GM03348 (cell line): ENCODE results near the gene HPCAL1.
A peak's percentile ranks its signal among the peaks of the same experiment; 100 is the strongest.
"Not testable (repeated sequence)": the region's sequence is repeated elsewhere in the genome, so short reads cannot be mapped to it uniquely, and the experiment has no call there.

Experiments
- DNase-seq: peaks from one replicate; pipeline ENCODE4 v3.0.0; 2012; ENCODE audit warnings: low spot score

Gene HPCAL1

DNA sequence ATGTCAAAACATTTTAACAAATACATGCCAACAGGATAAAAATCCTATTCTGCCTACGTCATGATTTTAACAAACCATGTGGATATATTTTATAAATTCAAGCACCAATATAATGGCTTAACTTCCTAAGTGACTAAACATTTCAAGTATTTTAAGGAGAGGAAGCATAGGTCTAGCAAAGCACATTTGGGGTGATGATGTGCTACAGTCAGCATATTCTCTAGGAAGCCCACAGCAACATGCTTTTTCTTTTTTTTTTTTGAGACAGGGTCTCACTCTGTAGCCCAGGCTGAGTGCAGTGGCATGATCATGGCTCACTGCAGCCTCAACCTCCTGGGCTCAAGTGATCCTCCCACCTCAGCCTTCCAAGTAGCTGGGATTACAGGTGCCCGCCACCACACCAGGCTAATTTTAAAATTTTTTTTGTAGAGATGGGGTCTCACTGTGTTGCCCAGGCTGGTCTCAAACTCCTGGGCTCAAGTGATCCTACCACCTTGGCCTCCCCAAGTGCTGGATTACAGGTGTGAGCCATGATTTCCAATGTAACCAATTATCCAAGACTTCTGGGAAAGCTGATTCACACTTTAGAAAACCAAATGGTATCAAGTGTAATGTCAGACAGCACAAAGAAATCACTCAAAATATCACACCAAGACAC, 139.9 kb downstream of the HPCAL1 start:
- DNase-seq = not testable (repeated sequence)

DNA sequence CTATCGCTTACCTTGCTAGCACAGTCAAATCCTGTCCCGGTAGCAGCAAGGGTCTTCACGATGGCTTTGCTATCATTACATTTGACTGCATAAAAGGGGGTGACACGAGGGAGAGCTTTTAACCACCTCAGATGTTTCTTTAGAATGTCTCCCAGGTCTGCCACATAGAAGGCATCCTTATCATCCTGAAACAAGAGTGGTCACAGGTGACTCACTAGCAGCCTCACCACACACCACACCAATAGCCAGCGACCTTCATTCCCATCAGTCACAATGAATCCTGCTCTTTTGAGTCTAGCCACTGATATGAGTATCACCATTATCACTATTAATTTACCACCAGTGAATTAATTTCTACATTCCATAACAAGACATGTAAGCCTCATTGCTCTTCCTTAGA, 141.8 kb downstream of the HPCAL1 start:
- no peak for DNase-seq

DNA sequence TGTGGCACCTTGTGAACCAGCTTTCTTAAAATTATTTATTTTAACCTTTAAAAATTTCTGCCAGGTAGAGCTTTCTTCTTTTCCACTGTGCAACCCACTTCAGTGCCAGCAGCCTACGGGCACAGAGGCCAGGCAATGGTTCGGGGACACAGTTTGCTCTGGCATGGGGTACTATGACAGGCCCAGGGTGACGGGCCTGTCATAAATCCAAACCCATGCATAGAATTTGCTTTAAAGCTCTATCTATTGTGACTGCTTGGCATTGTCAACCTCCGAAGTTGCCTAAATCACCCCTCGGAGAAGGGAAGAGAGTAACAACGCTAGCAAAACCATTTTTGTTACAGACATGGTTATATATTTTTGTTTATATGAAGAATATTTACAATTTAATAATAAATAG, 143.9 kb downstream of the HPCAL1 start:
- DNase-seq = no peak

DNA sequence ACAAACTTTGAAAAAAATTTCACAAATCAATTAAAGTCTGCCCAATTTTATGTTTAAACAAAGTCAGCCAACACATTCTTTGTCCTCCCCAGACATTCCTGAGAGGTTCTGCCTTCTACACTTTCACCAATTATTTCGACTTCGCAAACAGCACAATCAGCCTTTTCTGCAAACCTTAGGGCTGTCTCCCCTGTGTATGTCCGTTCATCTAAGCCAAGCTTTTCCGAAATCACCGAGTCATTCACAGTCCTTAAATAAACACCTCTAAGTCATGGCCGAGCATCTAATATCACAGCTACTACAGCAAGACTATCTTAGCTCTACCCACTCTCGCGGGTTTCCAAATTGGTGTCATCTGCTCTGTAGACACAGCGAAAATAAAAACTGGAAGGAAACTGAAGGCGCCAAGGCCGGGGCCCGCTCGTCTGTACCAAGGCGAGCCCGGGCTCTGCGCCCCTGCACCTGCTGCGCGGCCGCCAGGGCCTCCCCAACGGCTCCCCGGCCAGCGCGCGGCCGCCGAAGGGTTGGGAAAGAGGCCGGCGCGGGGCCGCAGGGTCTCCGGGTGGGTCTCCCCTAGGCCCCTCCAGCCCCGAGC, 144.7 kb downstream of the HPCAL1 start:
- DNase-seq = no peak

DNA sequence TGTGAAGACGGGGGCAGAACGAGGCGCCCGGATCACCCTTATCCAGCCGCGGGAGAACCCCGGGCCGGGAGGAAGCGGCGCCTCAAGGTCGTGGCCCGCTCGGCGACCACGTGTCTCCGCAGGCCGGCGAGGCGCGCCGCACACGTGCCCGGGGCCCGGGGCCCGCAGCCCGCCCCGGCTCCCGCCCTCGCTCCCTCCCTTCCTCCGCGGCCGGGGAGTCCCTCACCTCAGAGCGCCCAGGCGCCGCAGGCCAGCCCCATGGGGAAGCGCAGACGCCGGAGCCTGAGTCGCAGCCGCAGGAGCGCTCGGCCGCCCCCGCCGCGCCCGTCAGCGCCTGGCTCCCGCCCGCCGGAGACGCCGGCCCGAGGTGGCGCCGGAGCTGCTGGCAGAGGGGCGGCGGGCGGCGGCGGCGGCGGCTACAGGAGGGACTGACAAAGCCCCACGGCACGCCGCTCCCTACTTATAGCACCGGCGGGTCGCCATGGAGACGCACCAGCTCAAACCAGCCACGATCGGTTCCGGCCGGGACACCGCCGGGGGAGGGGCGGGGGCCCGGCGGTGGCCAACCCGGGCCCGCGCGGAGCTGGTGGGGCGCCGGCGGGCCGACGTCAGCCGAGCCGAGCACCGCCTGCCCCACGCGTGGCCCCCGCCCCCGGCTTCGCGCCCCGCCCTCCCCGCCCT, 145.3 kb downstream of the HPCAL1 start, which contains the start of gene ODC1:
ODC1 (minus strand) TSS at position 433 of the 681 bp plus-strand sequence. CDS start 3,295 bp downstream, outside the sequence.
- peak; percentile 99 for DNase-seq

DNA sequence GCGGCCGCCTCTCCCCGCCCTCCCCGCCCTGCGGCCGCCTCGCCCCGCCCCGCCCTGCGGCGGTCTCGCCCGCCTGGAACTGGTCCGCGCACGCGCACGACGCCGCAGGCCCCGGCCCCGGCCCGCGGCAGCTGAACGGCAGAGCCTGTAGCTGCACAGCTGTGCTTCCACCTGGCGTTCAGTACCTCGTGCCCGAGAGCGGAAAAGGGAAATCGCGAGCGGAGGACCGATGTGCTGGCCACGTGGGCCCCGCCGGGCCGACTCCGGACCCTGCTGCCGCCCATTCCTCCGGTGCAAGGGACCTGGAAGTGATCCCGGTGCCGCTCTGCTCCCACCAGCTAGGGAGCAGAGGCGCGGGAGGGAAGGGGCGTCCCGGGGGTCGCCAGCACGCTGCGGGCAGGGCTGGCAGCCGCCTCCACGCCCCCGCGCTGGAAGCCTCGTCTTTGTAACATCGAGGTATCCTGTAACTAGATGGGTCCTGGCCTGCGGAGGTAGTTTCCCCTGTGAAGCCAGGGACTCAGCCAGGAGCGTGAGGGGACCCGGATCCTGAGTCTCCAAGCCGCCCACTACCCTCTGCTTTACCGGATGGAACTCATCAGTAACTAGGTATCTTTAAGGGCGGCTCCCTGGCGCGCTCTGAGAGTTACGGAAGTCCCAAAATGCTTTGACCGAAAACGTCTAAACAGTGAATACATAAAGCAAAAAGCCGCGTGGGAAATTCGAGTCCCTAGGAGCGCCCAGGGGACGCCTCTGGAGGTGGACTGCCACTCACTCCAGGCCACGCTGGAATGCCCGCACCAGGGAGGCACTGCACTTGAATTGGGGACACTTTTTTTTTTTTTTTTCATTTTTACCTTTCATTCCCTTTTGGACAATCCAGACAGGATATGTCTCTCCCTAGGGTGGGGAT, 146.1 kb downstream of the HPCAL1 start:
- peak; percentile 40 for DNase-seq

DNA sequence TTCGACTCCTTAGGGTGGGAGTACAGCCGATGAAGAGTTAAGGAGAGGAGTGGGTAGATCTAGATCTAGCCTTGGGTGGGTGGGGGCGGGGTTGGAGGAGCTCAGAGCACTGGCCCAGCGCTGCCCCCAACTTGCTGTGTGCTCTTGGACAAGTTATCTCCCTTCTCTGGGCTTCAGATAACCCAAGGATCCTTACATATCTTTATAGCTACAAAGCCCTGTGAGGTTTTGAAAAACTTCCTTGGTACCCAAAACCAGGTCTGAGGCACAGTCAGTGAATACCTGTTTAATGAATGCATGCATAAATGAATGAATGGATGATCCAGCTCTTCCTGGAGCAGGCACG, 146.8 kb downstream of the HPCAL1 start:
- no peak for DNase-seq

DNA sequence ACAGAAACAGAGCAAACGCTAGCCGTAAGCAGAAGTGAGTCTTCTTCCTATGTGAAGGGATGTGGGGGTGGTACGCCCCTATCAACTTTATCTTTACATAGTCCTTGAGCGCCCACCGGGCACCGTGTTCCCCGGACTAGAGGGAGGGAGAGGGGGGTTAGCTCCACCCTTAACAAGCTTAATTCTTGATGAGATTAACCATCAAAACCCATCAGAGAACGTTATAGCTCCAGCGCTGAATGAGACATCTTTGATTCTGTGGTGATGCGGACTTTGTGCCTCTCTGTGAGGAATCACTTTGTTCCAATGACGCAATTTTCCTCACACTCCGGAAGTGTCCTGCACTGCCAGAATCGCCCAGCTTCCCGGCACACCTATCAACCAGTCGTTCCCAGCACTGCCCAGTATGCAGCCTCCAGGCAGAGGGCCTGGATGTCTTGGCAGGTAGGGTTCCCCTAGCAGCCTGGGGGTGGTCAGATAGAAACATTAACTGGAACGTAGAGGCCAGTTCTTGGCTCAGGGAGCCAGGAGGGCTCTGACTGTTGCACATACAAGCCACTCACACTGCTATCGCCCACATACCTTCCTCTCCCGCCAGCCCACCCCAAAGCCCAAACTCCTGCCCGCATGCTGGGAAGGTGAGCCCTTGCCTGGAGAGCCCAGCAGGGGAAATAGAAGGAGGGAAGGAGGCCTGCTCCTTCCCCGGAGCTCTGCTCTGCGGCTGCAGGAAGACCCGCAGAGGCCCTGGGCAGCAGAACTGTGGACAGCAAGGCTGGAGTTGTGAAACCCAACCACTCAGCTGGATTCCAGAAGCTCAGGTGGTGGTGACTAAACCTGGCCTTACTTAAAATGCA, 147.4 kb downstream of the HPCAL1 start:
- DNase-seq = no peak

DNA sequence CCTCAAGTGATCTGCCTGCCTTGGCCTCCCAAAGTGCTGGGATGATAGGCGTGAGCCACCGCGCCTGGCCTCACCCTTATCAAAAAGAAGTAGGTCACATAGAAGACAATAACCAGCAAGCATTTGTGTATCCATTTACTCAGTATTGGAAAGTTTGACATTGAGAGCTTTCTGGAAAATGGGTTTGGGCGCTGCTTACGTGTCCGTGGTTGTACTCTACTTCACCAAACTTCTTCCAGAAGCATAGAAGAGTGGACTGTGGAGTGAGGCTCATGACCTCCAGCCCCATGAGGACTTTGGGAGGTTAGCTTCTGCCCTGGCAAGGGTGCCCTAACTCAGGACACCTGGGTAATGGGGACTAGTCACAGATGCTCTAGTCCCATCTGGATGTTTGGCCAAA, 149.1 kb downstream of the HPCAL1 start:
- no peak for DNase-seq

DNA sequence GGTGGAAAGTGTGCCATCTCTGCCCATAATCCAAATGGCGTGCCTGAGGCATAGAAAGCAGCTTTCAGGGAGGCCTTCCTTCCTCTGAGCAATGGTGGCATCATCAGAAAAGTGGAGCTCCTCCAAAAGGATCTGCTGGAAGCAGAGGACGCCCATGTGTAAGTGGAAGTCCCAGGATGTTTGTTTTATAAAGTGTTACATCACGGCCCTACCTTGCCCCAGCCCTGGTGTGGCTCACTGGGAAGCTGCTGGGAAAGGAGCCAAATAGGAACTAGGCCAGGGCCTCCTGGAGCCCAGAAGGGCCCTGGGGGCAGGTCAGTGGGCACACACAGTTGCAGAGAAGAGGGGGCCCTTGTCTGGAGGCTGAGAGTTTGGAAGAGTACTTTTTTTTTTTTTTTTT, 149.6 kb downstream of the HPCAL1 start:
- DNase-seq = peak; percentile 78

DNA sequence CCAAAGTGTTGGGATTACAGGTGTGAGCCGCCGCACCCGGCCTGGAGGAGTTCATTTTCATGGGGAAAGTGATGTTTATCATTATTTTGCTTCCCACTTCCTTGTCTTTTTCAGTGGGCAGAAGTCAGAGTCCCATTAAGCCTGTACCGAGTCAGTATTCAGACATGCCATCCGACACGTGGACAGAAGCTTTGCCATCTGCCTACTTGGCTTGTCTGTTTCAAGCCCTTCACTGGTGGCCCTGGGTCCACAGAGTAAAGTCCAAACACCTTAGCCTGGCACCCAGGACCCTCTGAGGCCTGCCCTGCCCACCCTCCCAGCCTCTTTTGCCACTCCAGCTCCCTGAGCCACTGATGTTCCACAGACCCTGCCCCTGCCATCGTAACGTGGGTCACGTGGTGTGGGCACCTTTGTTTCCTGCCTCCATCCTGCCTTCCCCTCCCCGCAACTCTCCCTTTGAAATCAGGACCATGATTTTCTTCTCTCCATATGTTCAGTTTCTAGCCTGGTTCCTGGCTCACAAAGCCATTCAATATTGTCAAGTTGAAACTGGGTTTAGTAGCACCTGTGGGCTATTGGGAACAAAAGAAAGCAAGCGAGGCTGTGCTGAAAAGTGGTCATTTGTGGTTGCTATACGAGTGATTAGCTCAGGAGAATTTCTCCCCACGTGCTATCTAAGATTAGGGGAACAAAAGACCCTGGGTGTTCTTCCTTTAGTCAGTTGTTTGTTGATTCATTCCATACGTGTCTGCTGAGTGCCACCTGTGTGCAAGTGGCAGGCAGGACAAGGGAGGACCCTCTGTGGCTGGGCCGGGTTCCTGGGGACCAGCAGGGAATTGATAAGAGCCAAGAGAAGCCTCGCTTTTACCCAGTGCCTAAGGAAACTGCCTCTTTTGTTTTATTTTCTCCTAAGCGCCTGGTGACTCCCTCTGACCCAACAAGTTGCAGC, 150.5 kb downstream of the HPCAL1 start:
- DNase-seq = no peak

DNA sequence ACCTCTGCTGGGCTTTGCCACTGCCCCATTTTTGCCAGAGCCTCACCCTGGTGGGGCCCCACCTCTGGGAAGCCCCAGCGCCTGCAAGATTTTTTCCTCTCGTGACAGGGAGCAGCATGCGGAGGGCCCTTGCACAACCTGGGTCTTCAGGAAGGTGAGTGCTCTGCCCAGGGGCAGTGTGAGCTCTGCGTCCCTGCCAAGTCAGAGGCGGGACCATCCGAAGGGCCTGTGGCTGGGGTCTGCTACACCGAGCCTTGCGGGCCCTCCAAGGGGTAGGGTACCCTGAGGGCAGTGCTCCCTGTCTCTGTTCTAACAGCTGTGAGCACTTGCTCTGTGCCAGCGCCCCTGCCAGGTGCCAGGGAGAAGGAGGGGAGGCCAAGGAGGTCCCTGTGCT, 151.2 kb downstream of the HPCAL1 start:
- DNase-seq = no peak

DNA sequence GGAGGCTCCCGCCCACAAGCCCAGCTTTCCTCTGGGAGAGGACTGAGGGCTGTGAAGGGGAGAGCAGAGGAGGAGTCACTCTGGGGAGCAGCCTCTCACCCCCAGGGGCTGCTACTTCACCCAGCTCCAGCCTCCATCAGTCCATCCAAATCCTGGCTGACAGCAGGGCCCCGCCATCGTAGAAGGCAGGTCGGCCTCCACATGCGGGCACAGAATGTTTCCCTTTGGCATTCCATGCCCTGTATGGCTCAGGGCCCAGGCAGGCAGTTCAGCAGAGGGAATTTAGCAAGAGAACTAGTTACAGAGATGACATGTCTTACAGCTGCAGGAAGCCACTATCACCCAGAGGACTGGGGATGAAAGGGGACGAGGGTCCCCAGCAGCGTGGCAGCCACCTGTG, 151.8 kb downstream of the HPCAL1 start:
- DNase-seq = no peak

DNA sequence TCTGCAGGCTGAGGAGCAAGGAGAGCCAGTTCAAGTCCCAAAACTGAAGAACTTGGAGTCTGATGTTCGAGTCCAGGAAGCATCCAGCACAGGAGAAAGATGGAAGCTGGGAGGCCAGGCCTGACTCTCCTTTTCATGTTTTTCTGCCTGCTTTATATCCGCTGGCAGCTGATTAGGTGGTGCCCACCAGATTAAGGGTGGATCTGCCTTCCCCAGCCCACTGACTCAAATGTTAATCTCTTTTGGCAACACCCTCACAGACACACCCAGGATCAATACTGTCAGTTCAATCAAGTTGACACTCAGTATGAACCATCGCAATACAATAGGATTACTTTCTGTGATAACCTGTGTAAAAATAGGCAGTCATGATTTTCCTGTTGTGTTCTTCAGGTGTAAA, 154.5 kb downstream of the HPCAL1 start:
- not testable (repeated sequence) for DNase-seq

DNA sequence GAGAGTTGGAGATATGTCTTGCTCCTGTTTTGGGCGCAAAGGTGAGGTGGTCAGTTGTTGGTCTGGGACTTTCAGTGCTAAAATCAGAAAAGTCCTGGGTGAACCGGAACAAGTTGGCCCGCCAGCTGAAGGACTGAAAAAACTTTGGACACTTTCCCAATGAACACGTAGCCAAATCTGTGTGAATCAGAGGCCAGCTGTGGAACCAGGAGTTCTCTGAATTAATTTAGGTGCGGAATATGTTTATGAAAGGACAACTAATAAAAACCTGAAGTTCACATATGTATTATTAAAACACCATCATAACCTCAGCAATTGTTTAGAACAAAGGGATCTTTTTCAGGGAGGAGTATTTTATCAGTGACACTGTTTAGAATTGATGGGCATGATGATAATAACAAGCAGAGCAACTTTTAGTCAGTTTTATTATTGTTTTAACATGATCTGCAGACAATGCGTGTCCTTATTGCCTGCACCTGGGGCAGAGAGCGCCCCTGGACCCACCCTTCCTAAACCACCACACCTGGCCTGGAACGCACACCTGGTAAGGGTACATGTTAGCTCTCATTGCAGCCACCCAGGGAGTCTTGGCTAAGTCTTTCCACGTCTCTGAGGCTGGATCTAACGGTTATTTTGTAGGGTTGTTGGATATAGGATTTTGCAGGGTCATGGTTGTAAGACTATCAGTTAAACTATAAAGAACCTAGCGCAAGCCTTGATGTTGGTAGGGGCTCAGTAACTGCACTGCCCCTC, 155.3 kb downstream of the HPCAL1 start:
- peak; percentile 47 for DNase-seq

DNA sequence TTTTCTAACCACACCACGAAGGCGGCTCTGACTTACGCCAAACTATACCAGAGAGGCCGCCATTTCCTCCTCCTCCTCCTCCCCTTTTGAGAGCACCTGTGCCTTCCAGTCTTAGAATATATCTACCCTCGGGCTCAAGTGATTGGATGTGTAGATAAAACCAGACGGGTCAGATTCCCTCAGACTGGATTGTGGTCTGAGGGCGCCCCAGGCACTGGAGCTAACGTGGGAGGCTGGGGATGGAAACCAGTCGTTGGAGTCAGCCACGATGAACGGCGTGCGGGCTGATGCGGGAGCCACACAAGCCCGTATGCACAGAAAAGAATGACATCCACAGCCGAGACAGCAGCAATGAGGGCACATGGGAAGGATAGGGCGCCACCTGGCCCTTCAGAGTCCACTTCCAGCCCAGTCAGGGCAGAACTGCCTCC, 157.7 kb downstream of the HPCAL1 start:
- DNase-seq = no peak

DNA sequence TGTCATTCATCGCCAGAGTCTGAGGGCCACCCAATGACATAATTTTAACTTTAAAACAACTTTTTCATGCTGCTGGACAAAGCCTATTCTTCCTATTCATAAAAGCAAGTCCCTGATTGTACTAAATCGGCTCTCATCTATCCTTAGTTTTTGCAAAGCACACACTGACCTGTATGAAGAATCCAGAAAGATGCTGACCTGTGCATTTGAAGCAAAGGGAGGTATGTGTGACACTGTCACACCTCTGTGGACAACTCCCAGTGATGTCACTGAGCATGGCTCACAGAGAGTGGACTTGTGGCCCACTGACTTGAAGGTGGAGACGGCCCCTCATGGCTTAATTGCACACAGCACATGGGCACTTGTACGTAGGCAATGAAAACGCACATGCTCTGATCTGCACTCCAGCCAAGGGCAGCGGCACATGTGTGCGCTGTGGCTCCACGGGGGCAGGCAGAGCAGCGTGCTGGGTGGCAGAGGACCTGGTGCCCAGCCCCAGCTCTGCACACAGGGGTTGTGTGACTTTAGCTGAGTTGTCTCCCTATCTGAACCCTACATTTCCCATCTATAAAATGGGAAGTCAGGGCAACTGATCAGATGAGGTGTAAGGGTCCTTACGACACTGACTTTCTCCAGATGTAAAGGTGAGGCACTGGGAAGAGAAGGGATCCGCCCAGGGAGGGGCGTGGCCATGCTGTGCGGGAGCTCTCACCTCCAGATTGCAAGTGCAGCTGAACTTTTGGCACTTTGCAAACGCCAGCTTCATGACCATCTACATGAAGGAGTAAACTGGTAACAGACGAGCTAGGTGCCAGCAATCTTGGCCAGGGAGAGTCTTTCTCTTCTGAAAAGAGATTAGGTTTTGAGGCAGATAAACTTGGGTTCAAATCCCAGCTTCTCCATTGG, 159.7 kb downstream of the HPCAL1 start:
- DNase-seq = no peak

DNA sequence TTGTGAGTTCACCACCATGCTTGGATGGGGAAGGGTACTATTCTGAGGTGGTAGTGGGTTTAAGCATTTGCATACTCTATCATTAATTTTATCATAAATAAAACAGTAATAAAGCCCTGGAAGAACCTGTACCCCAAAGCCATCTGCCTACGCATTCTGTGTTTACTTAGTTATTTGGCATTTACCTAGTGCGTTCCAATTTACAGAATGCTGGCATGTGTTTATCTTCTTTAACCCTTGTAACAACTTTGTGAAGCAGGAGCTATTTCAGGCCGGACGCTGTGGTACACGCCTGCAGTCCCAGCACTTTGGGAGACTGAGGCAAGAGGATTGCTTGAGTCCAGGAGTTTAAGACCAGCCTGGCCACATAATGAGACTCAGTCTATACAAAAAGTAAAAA, 163.2 kb downstream of the HPCAL1 start:
- no peak for DNase-seq

DNA sequence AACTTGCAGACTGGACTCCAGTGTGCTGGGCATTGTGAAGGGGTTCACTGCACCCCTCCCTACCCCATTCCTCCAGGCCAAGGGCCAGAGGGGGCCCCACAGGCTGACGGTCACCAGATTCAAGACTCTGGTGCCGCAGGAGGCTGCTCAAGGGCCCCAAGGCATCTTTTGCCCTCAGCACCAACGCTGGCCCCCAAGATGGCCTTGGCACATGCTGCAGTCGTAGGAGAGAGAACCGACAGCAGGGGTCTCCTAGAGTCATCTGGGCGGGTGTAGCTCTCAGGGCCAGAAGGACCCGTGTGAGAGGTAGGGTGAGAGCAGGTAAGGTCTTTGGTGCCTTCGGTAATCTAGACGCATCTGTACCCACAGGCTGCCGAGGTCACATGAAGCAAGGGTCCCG, 164.1 kb downstream of the HPCAL1 start:
- no peak for DNase-seq
